ENCODE results near the gene ANKRD28. TPM values are rescaled to one million over a fixed set of nuclear protein-coding genes. Genes with fewer than 3 reads are reported as not detected.

Gene ANKRD28
- total RNA-seq, 4 donors from 2014 or later, result 20.0 to 86.8 (median 37.6) TPM

GRCh38 chr3:15649341-15649740 lies 148.4 kb downstream of the ANKRD28 start:
- H3K27ac ChIP-seq, result no peak overlapping the region
- no peaks in the 10 kb centered on the region for H3K27me3 ChIP-seq
- H3K9me3 ChIP-seq, result no peaks in the 10 kb centered on the region
- DNase-seq, result no peak
- TF ChIP-seq POLR2A (IDR thresholded peaks at IDR 0.05) (no peak), CTCF (IDR thresholded peaks at IDR 0.05) (no peak)
- peaks cover 8 to 14% of the 10 kb centered on the region in 2 donors for H3K4me1 ChIP-seq
- no peak overlapping the region for H3K4me3 ChIP-seq
- H3K36me3 ChIP-seq, result no peaks in the 10 kb centered on the region
- intact Hi-C loops (cut with DNase I; ENCODE audit: low total_unique reads), result no loop called here

GRCh38 chr3:15647611-15648167 lies 150.1 kb downstream of the ANKRD28 start:
- H3K4me3 ChIP-seq, result no peak overlapping the region

GRCh38 chr3:15646851-15647511 lies 150.8 kb downstream of the ANKRD28 start:
- Histone ChIP-seq H3K36me3 (no peaks in the 10 kb centered on the region), H3K27me3 (no peaks in the 10 kb centered on the region), H3K4me3 (no peak overlapping the region), H3K9me3 (no peaks in the 10 kb centered on the region), H3K27ac (peak overlapping the region; percentile 75 to 91), H3K4me1 (peaks cover 8 to 14% of the 10 kb centered on the region in 2 donors)
- no peak for TF ChIP-seq CTCF (IDR thresholded peaks at IDR 0.05)
- no peak for TF ChIP-seq POLR2A (IDR thresholded peaks at IDR 0.05)
- intact Hi-C loops (cut with DNase I; ENCODE audit: low total_unique reads), result no loop called here
- DNase-seq, result peak; percentile 67 to 74

More at GRCh38 chr3:15647611-15648167, 150.1 kb downstream of the ANKRD28 start:
- Histone ChIP-seq H3K27me3 (no peaks in the 10 kb centered on the region), H3K4me1 (peaks cover 8 to 14% of the 10 kb centered on the region in 2 donors), H3K9me3 (no peaks in the 10 kb centered on the region), H3K36me3 (no peaks in the 10 kb centered on the region), H3K27ac (peak overlapping the region; percentile 75 to 91)
- no peak for TF ChIP-seq CTCF (IDR thresholded peaks at IDR 0.05)
- TF ChIP-seq POLR2A (IDR thresholded peaks at IDR 0.05), result no peak
- no peak for DNase-seq
- intact Hi-C loops (cut with DNase I; ENCODE audit: low total_unique reads), result no loop called here

- Histone ChIP-seq H3K36me3 (no peaks in the 10 kb centered on the region), H3K9me3 (no peaks in the 10 kb centered on the region), H3K27me3 (no peaks in the 10 kb centered on the region), H3K4me1 (peaks cover 8 to 14% of the 10 kb centered on the region in 2 donors), H3K4me3 (no peak overlapping the region), H3K27ac (peak overlapping the region; percentile 75 to 91)
- TF ChIP-seq POLR2A (IDR thresholded peaks at IDR 0.05), result no peak
- TF ChIP-seq CTCF (IDR thresholded peaks at IDR 0.05), result no peak
- intact Hi-C loops (cut with DNase I; ENCODE audit: low total_unique reads), result no loop called here
- peak; percentile 62 to 75 for DNase-seq
Observed at GRCh38 chr3:15645740-15646501, 151.9 kb downstream of the ANKRD28 start.

- Histone ChIP-seq H3K27me3 (no peaks in the 10 kb centered on the region), H3K4me1 (peaks cover 8 to 14% of the 10 kb centered on the region in 2 donors), H3K36me3 (no peaks in the 10 kb centered on the region), H3K9me3 (no peaks in the 10 kb centered on the region), H3K4me3 (no peak overlapping the region), H3K27ac (peak overlapping the region; percentile 75 to 91)
- intact Hi-C loops (cut with DNase I; ENCODE audit: low total_unique reads), result no loop called here
- DNase-seq, result no peak
- TF ChIP-seq POLR2A (IDR thresholded peaks at IDR 0.05), result no peak
- TF ChIP-seq CTCF (IDR thresholded peaks at IDR 0.05), result no peak
Observed at GRCh38 chr3:15645246-15645645, 152.5 kb downstream of the ANKRD28 start.

All from uterus (tissue), 4 donors.